Activated gamma-delta T cell treated with Interleukin-2 at 50 U/mL for 16 hours (primary cell): ENCODE data around the gene CDC42BPA.

Experiments used
- DNase-seq: peaks from one replicate; pipeline ENCODE4 v3.0.0-alpha.2; 2020

The CDC42BPA gene

DNA sequence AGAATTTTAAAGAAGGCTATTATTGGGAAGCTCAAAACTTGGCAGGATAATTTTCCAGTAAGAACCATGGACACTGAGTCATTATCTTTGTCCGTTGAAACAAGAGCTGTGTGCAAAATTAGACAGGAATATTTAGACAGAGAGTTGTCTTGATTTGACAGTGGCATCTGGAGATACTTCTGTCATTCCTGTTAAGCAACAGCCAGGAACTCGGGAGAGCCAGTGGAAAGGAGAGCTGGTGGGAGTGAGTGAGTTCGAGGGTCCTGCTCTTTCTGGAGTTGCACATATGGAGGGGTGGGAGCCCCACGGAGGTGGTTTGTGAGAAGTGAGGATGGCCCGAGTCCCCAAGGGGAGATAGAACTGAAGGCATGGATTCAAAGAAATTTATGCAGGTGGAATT, 375.1 kb downstream of the CDC42BPA start:
- DNase-seq: no peak

DNA sequence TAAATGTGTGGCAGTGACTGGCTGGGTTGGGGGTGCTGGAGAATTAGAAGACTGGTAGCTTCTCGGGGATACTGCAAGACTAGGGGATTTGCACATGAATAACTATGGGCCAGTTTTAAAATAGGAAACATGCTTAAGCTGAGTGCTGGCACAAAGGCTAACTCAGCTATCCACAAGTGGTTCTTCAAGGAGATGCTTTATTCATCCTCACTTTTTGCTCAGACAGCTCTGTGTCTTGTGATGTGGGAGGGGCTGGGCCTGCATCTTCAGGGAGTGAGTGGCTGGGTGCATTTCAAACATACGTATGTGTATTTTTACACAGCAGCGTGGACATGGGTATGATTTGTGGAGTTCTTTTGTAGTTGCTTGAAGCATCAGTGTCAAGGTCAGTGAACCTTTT, 375.9 kb downstream of the CDC42BPA start:
- DNase-seq: no peak

DNA sequence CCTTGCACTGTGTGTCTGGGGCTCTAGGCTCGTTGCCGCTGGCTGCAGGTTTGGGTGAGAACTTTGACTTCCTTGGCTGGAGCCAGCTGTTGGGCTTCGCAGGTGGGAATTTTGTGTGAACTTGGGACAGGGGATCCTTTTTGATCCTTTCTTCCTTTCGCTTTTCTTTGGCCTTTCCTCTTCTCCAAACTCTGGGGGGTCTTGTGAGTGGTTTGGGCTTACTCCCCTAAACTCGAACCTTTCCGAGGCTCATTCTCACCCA, 377.6 kb downstream of the CDC42BPA start:
- DNase-seq: no peak

DNA sequence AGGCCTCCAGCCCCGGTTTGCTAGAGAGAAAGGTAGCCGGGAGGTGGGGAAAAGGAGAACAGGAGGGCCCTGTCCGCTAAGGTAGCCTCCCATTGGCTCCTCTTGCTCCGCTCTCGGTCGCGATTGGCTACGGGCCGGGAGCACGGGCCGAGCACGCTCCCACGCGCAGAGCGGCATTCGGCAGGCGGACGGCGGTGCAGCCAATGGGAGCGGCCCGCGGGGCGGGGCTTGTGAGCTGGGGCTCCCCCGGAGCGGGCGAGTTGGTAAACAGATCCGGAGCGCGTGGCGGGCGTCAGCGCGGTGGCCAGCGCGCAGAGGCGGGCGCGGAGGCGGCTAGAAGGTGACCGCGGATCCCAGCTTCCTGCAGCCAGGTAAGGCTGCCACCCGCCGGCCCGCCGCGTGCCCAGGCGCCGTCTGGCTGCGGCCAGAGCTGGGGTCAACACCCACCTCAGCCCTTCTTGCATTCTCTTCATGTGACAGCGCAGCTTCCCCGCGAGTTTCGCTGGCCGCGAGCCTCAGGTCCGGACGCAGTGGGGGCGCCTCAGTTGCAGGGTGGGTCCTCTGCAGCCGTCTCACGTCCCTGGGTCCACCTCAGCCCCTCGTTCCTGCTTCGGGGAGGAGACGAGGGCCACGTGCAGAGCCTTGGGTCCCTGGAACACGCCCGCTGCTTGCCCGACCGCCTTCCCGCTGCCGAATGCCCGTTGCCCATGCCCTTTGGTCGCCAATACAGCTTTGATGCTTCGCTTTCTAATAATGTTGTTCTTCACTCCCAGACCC, 378.1 kb downstream of the CDC42BPA start, which contains the start of gene COQ8A:
TSS of gene COQ8A (plus strand) at position 266 of the 777 bp plus-strand sequence. CDS start 21,092 bp downstream, outside the sequence.
- peak; percentile 97 for DNase-seq
